Thyroid gland (tissue), 4 donors: ENCODE measurements around the gene SCARB1. TPM values are rescaled to one million over a fixed set of nuclear protein-coding genes. Genes with fewer than 3 reads are reported as not detected.

ENCODE experiments used
- DNase-seq, 2 donors: peaks; one replicate each; pipeline ENCODE4 v3.0.0-alpha.2; 2019
- H3K27ac ChIP-seq, 3 donors: fragments of 200-600 bp; sonication (generic); 1 replicate in 2 of 3; 2 replicates in 1 of 3; pipeline ENCODE4 v1.5.1; 2016 to 2019; ENCODE audit warnings: mild to moderate bottlenecking in 1 of 3, moderate library complexity in 1 of 3
- H3K27me3 ChIP-seq: fragments of 200-600 bp; sonication (generic); one replicate; pipeline ENCODE4 v1.5.1; 2019
- H3K36me3 ChIP-seq, 2 donors: fragments of 200-600 bp; sonication (generic); one replicate each; pipeline ENCODE4 v1.5.1; 2016 to 2019
- H3K4me1 ChIP-seq, 2 donors: fragments of 200-600 bp; sonication (generic); one replicate each; pipeline ENCODE4 v1.5.1; 2017 to 2019
- H3K4me3 ChIP-seq, 3 donors: fragments of 200-600 bp; sonication (generic); replicated peaks in 1 of 3; 1 replicate in 2 of 3; 2 replicates in 1 of 3; pipeline ENCODE4 v1.5.1; 2016; ENCODE audit warnings: mild to moderate bottlenecking in 1 of 3
- H3K9me3 ChIP-seq: fragments of 200-600 bp; sonication (generic); one replicate; pipeline ENCODE4 v1.5.1; 2017
- POLR2A ChIP-seq, 2 donors: fragments of 450-650 bp; IDR thresholded peaks; one replicate each; pipeline ENCODE4 v1.6.1; 2017; ENCODE audit warnings: antibody characterized with exemption in 2 of 2, mild to moderate bottlenecking in 2 of 2, moderate library complexity in 1 of 2
- WGBS, 2 donors: methylation state at CpG; one replicate each; pipeline ENCODE4 v1.1.5; 2017; 5-methylcytosine and 5-hydroxymethylcytosine counted together
- intact Hi-C: fragments of 100-400 bp; cut with DNase I; formaldehyde crosslinking; loops from one replicate; pipeline ENCODE4 v1.15.1; 2023
- total RNA-seq, 4 donors: library from RNA; depleted of rRNA; stranded (reverse); fragments of >200 nt; gene quantifications; one replicate each; pipeline ENCODE4 v1.2.3, GENCODE V29; 2016
- TF ChIP-seq, protein P1 (sequence below), 6 experiments: fragments of 200-600 bp in 3 of 6; fragments of 450-650 bp in 3 of 6; sonication (generic) in 3 of 6; IDR thresholded peaks; one replicate each; pipeline ENCODE4 v1.5.1; 2016 to 2019; ENCODE audit warnings: antibody characterized with exemption in 6 of 6, mild to moderate bottlenecking in 2 of 6, inconsistent platforms in 1 of 6, moderate library complexity in 1 of 6

SCARB1 gene
- total RNA-seq, 4 donors from 2014 or later = 10.9 to 16.0 (median 15.4) TPM

GRCh38 chr12:124875803-124876132 lies 12.1 kb upstream of the SCARB1 start:
- Histone ChIP-seq H3K36me3 (no peaks in the 10 kb centered on the region), H3K27me3 (no peaks in the 10 kb centered on the region), H3K9me3 (no peaks in the 10 kb centered on the region), H3K27ac (no peak overlapping the region), H3K4me3 (no peak overlapping the region), H3K4me1 (no peaks in the 10 kb centered on the region)
- whole genome bisulfite sequencing, 2 donors = 87 to 88% methylated on average over 2 of the region's 2 CpGs
- DNase-seq = no peak
- TF ChIP-seq, protein P1, sequence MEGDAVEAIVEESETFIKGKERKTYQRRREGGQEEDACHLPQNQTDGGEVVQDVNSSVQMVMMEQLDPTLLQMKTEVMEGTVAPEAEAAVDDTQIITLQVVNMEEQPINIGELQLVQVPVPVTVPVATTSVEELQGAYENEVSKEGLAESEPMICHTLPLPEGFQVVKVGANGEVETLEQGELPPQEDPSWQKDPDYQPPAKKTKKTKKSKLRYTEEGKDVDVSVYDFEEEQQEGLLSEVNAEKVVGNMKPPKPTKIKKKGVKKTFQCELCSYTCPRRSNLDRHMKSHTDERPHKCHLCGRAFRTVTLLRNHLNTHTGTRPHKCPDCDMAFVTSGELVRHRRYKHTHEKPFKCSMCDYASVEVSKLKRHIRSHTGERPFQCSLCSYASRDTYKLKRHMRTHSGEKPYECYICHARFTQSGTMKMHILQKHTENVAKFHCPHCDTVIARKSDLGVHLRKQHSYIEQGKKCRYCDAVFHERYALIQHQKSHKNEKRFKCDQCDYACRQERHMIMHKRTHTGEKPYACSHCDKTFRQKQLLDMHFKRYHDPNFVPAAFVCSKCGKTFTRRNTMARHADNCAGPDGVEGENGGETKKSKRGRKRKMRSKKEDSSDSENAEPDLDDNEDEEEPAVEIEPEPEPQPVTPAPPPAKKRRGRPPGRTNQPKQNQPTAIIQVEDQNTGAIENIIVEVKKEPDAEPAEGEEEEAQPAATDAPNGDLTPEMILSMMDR (IDR thresholded peaks at IDR 0.05) = no peak
- no peak for TF ChIP-seq POLR2A (IDR thresholded peaks at IDR 0.05)
- intact Hi-C loops = loop anchor here (10.0 kb wide), 1 partner anchor 71 kb away; no protein-coding TSS in a partner anchor

DNA sequence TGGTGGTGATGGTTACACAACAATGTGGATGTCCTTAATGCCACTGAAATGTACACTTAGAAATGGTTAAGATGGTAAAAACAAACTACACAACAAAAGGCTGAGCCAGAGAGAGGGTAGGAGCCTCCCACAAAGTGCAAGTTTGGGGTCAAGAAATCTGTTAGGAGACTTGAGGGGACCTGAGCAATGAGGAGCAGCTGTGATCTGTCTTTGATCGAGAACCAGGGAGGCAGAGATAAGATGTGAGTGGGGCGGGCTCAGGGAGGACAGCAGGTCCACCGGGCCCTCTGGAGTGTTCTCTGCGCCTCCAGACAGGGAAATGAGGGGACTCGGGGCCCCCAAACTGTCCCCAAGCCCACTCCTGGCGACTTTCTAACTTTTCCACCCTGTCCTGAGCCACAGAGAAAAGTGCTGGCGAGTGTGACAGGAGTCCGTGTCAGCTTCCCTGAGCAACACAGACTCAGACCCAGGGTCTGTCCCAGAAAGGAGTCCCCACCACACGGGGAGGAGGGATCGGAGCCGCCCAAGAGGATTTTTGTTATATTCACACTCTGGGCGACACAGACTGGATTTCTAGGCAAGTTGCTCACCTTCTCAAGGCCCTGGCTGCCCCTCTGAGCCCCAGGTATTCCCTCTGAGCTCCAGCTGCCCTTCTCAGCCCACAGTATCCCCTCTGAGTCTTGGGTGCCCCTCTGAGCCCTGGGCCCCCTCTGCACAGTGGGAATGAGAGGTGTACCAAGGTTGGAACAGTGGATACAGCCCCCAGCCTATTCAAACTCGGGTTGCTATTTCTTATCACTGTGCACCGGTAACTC lies 11.5 kb upstream of the SCARB1 start:
- 74 to 77% methylated on average over 12 of the region's 14 CpGs for WGBS, 2 donors
- TF ChIP-seq, protein P1 (IDR thresholded peaks at IDR 0.05) = no peak
- no peak for TF ChIP-seq POLR2A (IDR thresholded peaks at IDR 0.05)
- no peaks in the 10 kb centered on the region for H3K36me3 ChIP-seq
- no peak overlapping the region for H3K27ac ChIP-seq
- no peak for DNase-seq
- no peaks in the 10 kb centered on the region for H3K27me3 ChIP-seq
- intact Hi-C loops = loop anchor here (10.0 kb wide), 1 partner anchor 70 kb away; no protein-coding TSS in a partner anchor
- no peak overlapping the region for H3K4me3 ChIP-seq
- H3K4me1 ChIP-seq = no peaks in the 10 kb centered on the region
- H3K9me3 ChIP-seq = no peaks in the 10 kb centered on the region

GRCh38 chr12:124874188-124874587 lies 10.5 kb upstream of the SCARB1 start:
- Histone ChIP-seq H3K9me3 (no peaks in the 10 kb centered on the region), H3K4me1 (no peaks in the 10 kb centered on the region), H3K27me3 (no peaks in the 10 kb centered on the region), H3K4me3 (no peak overlapping the region), H3K27ac (no peak overlapping the region), H3K36me3 (no peaks in the 10 kb centered on the region)
- intact Hi-C loops = loop anchor here (10.0 kb wide), 1 partner anchor 69 kb away; no protein-coding TSS in a partner anchor
- no peak for TF ChIP-seq POLR2A (IDR thresholded peaks at IDR 0.05)
- TF ChIP-seq, protein P1 (IDR thresholded peaks at IDR 0.05) = no peak
- no peak for DNase-seq
- WGBS, 2 donors = 93 to 97% methylated on average over 4 of the region's 4 CpGs

DNA sequence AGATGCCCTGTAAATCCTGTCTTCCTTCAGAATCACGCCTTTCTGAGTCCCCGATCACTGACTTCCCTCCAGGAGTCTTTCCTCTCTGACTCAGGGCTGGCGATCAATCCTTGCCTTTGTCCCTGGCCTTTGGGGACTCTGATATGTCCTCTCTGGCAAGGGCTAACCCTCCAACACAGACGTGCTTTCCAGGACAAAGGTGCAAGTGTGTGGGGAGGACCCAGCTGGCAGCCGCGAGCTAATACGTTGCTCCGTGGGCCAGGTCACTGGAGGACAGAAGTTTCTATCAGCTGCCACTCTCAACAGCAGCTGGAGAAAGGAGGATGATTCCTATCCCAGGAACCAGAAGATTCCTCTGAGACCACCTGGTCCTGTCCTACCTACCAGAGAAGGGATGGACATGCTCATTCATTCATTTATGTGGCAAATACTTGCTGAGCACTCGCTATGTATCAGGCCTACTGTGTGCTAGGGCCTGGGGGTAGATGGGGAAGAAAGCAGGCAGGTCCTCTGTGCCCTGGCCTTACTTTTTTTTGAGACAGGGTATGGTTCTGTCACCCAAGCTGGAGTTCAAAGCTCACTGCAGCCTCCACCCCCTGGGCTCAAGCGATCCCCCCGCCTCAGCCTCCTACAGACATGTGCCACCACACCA lies 8.5 kb upstream of the SCARB1 start:
- Histone ChIP-seq H3K4me3 (no peak overlapping the region), H3K36me3 (no peaks in the 10 kb centered on the region), H3K27me3 (no peaks in the 10 kb centered on the region), H3K27ac (no peak overlapping the region), H3K9me3 (no peaks in the 10 kb centered on the region), H3K4me1 (no peaks in the 10 kb centered on the region)
- WGBS, 2 donors = 86 to 89% methylated on average over 11 of the region's 11 CpGs
- DNase-seq = no peak
- intact Hi-C loops = loop anchor here (10.0 kb wide), 1 partner anchor 67 kb away; no protein-coding TSS in a partner anchor
- no peak for TF ChIP-seq POLR2A (IDR thresholded peaks at IDR 0.05)
- TF ChIP-seq, protein P1 (IDR thresholded peaks at IDR 0.05) = no peak

GRCh38 chr12:124871297-124871696 lies 7.6 kb upstream of the SCARB1 start:
- 87 to 88% methylated on average over 4 of the region's 4 CpGs for WGBS, 2 donors
- TF ChIP-seq POLR2A (IDR thresholded peaks at IDR 0.05) = no peak
- TF ChIP-seq, protein P1 (IDR thresholded peaks at IDR 0.05) = no peak
- no peak overlapping the region for H3K4me3 ChIP-seq
- H3K27me3 ChIP-seq = no peaks in the 10 kb centered on the region
- intact Hi-C loops = loop anchor here (10.0 kb wide), 1 partner anchor 66 kb away; no protein-coding TSS in a partner anchor
- H3K36me3 ChIP-seq = no peaks in the 10 kb centered on the region
- no peaks in the 10 kb centered on the region for H3K9me3 ChIP-seq
- no peak for DNase-seq
- H3K4me1 ChIP-seq = no peaks in the 10 kb centered on the region
- no peak overlapping the region for H3K27ac ChIP-seq
